Muscle of back (tissue), 11 donors: ENCODE data around the gene NTN3. TPM values are rescaled to one million over a fixed set of nuclear protein-coding genes. Genes with fewer than 3 reads are reported as not detected.

Experiments
- DNase-seq, 3 donors: peaks; one replicate each; pipeline versions ENCODE4 v3.0.0 to v3.0.0-alpha.2; 2013
- polyA plus RNA-seq, 10 donors: library from polyadenylated mRNA; unstranded; fragments of 120-200 nt; gene quantifications; one replicate each; pipeline ENCODE4 v1.2.1, GENCODE V29; 2013; ENCODE audit not compliant: insufficient read length in 10 of 10

NTN3 gene
- polyA plus RNA-seq, 10 donors = 1.7 to 2.9 (median 2.3) TPM

DNA sequence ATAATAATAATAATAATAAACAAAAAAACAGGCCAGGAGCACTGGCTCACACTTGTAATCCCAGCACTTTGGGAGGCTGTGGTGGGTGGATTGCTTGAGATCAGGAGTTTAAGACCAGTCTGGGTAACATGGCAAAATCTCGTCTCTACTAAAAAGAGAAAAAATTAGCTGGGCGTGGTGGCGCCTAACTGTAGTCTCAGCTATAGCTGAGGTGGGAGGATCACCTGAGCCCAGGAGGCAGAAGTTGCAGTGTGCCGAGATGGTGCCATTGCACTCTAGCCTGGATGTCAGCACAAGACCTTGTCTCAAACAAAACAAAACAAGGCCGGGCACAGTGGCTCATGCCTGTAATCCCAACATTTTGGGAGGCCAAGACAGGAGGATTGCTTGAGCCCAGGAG is 23.9 kb downstream of the NTN3 start:
- no peak for DNase-seq

DNA sequence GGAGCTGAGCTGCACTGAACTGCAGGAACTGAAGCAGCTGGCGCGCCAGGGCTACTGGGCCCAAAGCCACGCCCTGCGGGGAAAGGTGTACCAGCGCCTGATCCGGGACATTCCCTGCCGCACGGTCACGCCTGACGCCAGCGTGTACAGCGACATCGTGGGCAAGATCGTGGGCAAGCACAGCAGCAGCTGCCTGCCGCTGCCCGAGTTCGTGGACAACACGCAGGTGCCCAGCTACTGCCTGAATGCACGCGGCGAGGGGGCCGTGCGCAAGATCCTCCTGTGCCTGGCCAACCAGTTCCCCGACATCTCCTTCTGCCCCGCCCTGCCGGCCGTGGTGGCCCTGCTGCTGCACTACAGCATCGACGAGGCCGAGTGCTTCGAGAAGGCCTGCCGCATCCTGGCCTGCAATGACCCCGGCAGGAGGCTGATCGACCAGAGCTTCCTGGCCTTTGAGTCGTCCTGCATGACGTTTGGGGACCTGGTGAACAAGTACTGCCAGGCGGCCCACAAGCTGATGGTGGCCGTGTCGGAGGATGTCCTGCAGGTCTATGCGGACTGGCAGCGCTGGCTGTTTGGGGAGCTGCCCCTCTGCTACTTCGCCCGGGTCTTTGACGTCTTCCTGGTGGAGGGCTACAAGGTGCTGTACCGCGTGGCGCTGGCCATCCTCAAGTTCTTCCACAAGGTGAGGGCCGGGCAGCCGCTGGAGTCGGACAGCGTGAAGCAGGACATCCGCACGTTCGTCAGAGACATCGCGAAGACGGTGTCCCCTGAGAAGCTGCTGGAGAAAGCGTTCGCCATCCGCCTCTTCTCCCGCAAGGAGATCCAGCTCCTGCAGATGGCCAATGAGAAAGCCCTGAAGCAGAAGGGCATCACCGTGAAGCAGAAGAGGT is 25.4 kb downstream of the NTN3 start:
- no peak for DNase-seq

DNA sequence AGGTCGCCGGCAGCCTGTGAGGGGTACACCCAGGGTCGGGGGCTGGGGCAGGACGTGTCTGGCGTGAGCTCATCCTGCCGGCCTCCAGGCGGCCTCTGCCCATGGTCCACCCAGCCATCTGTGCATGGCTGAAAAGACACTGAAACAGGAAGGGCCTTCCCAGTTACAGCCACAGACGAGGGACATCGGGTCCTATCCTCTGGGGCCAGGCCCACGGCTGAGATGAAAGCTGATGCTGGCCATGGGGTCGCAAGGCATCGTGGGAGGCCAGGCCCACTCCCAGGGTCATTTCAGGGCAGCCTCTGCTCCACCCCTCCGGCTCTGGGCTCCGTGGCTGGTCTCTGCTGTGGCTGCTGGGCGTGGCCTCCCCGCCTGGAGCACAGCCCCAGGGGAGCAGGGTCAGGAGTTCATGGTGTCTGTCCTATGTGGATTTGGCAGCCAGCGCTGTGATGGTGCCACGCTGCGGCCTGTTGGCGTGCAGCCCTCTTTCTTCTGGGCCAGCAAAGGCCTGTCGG is 26.1 kb downstream of the NTN3 start:
- DNase-seq = peak in 1 of 3 donors; percentile 52

DNA sequence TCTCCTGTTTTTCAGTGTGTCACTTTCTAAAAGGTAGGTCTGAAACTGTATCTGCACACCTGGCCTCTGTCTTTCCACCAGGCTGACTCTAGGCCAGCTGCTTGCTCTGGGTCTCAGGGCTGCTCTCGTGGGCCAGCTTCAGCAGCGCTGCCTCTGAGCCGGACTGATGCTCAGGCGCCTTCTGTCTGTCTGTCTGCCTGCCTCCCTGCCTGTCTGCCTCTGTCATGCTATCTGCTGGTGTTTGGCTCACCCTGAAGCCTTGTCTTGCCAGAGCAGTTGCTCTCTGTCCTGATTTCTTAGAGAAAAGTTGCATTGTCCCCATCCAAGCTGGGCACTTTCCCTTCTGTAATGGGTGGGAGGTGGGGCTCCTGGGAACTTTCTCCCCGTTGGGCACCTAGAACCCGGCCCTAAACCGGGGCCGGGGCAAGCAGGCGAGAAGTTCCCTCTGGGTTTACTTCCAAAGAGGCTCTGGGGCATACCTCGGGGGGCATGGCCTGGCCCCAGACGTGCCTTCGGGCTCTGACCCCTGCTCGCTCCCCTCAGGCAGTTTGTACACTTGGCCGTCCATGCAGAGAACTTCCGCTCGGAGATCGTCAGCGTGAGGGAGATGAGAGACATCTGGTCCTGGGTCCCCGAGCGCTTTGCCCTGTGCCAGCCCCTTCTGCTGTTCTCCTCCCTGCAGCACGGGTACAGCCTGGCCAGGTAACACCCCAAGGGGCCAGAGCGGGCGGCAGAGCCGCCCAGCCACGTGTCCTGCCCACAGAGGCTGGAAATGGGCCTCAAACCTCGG is 26.8 kb downstream of the NTN3 start:
- no peak for DNase-seq

DNA sequence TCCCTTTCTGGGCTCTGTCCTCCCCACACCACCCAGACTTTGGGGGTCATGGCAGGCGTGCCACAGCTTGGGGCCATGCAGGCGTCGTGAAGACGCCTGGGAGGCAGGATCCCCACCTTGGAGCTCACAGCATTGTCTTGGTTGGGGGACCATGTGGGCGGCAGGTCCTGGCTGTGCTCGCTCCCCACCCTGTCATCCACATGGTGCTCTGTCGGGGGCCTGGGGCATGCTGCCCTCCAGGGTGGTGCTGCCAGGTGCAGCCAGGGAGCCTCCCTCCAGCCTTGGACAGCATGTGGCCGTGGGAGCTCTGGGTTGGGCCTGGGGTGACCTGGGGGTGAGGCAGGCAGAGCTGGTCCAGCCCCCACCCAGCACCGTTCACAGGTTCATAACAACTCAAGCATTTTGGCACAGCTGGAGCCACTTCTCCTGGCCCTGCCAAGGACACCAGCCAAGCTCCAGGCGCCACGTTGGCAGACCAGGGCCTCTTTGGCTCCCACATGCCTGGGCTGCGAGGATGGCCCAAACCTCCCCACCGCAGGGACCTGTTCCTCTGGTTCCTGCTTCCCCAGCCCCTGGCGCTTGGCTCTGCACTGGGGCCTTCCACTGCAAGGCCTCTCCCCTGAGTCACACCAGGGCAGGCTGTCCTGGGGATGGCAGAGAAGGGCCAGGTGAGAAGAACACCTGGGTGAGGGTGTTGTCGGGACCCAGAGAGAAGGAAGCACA is 27.6 kb downstream of the NTN3 start:
- DNase-seq = no peak

DNA sequence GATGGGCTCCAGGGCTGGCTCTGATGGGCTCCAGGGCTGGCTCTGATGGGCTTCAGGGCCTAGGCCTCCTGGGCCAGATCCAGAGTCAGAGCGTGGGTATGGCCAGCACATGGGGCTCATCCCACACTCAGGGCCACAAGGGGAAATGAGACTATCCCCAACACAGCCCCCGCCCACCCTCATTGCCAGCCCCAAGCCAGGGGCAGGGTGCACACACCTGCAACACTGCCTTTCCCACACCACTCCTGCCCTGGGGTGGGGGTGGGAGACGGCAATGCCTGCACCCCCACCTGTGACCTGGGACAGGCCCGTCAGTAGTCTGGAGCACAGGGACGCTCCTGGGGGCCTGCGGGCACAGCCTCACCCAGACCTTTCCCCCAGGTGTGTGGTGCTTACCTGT is 28.4 kb downstream of the NTN3 start:
- DNase-seq = no peak

DNA sequence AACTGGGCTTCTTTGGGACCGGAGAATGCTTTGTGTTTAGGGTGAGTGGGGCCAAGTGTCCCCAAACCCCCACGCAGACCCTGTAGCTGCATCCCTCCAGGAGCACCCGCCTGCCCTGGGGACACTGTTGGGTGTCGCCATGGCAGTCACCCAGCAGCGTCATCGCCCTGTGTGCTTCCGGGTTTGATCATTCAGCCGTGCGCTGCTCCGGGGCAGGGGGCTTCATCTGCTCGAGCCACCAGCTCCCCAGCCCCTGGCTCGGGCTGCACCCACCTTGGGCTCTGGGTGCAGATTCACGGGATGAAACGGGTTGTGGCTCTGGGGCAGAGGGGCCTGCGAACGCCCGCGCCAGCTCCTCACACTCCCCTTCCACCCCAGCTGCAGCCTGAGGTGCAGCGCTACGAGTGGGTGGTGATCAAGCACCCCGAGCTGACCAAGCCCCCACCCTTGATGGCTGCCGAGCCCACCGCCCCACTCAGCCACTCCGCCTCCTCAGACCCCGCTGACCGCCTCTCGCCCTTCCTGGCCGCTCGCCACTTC is 28.9 kb downstream of the NTN3 start:
- no peak for DNase-seq

DNA sequence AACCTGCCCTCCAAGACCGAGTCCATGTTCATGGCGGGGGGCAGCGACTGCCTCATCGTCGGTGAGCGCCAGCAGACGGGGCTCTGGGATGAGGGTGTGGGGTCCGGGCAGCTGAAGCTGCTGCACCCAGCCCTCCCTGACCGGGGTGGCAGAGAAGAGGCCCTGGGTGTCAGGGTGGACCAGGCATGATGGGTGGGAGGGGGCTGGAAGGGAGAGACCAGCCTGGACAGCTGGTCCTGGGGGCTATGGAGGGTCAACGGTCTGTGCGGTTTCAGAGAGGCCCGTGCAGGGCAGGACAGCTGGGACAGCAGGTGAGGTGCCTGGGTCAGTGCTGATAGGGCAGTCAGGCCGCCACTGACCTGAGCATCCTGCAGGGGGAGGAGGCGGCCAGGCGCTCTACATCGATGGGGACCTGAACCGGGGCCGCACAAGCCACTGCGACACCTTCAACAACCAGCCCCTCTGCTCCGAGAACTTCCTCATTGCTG is 29.4 kb downstream of the NTN3 start:
- DNase-seq = no peak

DNA sequence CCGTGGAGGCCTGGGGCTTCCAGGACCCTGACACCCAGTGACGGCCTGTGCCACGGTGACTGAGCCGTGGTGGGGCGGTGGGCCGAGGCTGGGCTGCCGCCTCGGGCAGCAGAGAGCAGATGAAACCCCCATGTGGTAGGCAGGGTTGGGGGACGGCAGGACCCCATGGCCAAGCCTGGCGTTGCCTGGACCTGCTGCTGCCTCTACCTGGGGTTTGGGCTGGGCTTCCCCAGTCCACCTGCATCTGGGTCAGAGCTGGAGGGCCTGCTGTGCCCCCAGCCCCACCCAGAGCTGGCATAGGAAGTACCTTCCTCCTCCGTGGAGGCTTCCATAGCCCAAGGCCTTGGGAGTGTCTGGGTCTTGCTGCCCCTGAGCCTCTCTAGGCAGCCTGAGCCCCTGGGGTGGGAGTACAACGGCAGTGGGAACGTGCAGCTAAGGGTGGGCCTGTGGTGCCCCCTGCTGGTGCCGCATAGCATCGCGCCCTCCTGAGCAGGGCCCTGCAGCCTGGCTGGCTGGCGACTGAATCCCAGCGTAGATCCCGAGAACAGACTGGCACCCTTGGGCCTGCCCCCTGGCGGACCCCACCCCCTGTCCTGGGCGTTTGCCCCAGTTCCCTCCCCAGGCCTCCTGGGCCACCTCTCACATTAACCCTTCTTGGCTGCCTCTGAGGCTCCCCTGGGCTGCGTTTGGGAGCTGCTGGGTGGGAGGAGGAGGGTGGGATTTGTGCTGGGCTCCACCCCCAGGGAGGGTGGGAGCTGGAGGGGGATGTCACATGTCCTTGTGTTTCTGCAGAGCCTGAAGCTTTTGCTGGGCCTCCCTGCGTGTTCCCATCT is 30.0 kb downstream of the NTN3 start:
- DNase-seq = peak; percentile 66 to 96 (median 89)

DNA sequence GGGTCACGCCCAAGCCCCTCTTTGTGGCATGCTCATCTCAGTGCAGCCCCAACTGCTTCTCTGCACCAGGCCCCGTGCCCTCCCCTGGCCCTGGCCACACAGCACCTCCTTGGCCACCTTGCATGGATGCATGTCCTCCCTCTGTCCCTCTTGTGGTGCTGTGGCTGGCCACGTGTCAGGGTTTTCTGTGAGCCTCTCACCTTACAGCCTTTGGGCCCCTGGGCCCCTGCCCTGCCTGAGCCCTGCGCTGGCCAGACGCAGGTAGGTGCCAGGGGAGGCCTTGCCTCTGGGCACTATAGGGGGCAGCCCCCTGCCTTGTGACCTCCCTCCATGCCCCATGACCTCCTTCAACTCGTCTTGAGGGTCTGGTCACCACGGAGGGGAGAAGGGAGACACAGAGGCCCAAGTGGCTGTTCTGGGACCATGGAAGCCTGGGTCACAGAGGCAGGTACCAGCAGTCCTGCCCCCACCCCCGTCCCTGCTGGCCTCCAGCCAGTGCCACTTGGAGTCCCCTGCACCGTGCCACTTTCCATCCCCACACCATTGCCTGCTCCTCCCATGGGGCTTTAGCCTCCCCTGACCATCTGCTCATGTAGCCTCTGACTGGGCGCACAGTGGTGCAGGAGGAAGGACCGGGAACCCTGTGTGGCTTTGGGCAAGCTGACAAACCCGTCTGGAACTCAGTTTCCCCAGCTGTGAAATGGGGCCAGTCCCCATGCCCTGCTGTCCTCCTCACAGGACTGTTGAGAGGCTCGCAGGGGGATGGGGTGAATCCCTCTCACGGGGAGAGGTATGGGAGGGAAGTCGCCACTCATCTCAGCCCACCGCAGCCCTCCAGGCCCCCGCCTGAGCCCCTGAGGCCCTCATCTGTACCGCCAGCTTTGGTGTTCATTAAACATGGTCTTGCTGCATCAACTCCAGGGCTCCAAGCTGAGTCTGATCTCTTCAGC is 31.1 kb downstream of the NTN3 start:
- no peak for DNase-seq

DNA sequence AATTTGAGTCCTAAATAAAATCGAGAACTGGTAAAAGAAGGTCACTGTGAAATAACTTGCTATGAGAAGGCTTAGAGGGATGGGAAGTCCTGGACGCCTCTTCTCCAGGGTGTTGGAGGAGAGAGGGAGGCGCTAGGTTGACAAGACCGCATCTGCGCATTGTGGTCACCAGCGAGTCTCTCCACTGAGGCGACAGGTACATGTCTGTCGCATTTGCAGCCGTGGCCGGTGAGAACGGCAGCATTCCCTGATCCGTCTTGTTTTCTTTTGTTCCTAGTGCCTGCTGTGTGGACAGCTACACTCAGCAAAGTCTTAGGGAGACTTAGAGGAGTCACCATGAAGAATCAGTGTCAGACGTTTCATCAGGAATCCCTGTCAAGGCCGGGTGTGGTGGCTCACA is 34.6 kb downstream of the NTN3 start:
- DNase-seq = no peak

DNA sequence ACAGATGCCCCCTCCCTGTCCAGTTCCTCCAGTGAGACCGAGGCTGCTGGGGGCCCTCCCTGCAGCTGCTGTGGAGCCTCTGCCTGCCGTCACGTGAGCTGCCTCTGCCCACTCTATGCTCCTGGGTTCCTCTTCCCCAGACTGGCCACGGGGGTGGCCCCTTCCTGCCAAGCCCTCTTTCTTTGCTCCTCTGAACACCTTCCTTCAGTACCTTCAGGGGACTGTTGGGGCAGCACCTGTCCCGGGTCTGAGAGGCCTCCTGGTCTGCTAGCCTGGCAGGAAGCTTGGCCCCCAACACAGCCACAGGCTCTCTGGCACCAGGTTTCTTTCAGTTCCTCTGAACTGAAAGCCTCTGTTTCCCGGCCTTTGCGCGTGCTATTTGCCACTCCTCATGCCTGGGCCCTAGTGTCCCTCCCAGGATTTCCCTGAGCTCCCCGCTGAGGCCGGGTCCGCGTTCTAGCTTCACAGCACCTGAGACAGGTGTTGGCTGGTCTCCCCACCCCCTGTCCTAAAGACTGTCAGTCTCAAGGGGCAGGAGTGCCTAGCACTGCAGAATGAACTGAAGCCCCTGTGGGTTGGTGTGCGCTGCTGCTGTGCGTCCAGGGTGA is 36.1 kb downstream of the NTN3 start:
- peak in 1 of 3 donors; percentile 47 for DNase-seq

DNA sequence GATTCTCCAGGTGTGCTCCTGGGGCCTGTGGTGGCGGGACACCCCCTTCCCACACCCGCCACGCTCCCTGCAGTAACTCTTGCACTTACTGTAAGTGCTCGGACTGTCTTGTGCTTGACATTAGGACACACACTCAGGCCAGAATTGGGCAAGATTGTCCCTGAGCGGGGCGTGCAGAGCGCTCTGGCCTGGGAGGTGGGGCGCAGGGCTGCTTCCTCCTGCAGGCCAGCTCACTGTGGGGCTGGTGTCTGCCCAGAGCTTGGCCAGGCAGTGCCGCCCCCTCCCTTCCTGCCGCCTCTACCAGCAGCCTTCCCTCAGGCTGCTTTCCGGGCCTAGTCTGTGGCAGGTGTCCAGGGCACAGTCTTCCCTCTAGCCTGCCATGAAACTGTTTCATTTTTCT is 36.6 kb downstream of the NTN3 start:
- DNase-seq = no peak

DNA sequence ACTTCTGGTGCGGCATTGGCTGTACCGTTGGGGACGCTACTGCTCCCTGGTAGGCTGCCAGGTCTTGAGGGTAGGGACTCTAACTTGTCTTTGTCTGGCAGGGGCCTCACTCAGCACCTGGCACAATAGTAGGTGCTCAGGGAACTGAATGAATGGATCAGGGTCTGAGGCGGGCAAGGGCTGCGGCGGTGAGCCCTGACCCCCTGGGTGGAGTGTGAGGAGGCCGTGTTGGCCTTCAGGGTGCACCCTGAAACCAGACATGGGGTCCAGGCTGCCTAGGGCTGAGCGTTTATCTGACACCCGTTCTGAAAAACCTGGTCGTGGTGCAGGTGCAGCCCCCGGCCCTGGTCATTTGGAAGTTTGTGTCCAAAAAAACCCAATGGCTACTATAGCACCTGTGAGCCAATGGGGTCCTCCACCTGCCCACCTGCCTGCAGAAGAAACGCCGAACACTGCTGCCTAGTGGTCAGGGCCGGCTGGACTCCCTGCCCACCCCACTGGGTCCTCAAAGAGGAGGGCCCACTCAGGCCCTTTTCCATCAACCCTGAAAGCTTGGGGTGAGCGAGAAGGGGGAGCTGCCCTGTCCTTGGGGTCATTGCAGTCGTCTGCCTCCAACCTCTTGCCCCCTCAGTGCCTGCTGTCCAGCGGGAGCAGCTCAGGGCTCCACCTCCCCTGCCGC is 37.8 kb downstream of the NTN3 start:
- DNase-seq = no peak

DNA sequence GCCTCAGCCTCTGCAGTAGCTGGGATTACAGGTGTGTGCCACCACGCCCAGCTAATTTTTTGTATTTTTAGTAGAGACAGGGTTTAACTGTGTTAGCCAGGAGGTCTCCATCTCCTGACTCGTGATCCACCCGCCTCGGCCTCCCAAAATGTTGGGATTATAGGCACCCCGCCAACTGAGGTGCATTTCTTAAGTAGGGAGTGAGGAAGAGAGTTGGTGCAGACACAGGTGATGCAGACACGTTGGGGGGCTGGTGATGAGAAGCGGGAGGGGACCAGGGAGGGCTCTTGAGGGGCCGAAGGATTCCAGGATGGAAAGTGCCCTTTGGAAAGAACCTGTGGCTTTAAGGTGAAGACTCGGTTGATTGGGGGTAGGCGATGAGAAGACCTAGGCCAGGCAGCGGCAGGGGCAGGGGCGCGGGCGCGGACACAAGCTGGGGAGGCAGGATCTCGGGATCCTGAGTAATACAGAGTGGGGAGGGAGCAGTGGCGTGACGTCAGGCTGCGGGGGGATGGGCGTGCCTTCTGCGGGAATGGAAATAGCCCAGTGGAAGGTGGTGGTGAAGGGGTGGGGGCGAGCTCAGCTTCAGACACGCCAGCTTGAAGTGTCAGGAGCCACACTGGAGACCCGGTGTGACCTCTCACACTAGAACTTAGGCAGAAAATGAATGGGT is 40.2 kb downstream of the NTN3 start:
- peak in 1 of 3 donors; percentile 59 for DNase-seq

DNA sequence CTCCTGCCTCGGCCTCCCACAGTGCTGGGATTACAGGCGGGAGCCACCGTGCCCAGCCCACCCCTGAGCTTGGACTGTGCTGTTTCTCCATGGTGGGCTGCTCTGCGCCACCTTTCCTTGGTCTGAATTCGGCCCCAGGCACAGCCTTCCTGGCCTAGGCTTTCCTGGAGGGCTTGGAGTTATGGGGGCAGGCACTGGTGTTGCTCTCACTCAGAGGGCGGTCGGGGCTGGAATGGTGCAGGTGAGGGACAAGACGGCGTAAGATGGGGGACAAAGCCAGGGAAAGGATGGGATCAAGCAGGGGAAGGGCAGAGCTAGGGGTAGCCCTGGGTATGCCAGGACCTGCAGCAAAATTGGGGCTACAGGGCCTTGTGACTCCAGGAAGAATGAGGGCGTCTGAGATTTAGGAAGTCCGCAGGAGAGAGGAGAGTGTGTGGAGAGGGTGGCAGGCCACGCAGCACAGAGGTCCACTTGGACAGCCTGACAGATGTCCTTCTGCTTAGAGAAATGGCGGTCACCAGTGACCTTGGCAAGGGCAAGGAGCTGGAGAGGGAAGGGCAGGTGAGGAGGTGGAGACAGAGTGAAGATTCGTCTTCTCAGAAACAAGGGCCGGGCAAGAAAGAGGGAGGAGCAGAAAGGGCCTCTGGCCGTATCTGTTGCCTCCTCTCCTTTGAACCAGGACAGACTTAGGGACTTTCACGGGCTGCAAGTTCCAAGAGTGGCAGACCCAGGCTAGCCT is 41.1 kb downstream of the NTN3 start:
- DNase-seq = no peak
